Daoy (cell line): ENCODE results near the gene ZNF266. TPM values are rescaled to one million over a fixed set of nuclear protein-coding genes. Genes with fewer than 3 reads are reported as not detected.

Experiments used
- total RNA-seq: library from RNA; depleted of rRNA; stranded (reverse); fragments of >200 nt; shearing (Covaris generic); gene quantifications from 2 replicates; pipeline ENCODE4 v1.2.3, GENCODE V29; 2014; rRNA removed

ZNF266 gene
- total RNA-seq, 1 experiment from 2014 or later = 10.5 TPM

Other genes with a start within 250 kb of the ZNF266 start
- gene OR7D4, start 216.0 kb downstream of the ZNF266 start, total RNA-seq = not detected in 2 replicates
- not detected in 2 replicates for gene OR7E24, start 184.6 kb downstream of the ZNF266 start, total RNA-seq
- gene ZNF699, start 125.7 kb downstream of the ZNF266 start, total RNA-seq = 6.9 and 14.7 TPM in 2 replicates
- gene ZNF559, start 111.4 kb downstream of the ZNF266 start, total RNA-seq = 13.5 and 15.4 TPM in 2 replicates
- 0.09 and 0.69 TPM in 2 replicates for gene ZNF177, start 72.6 kb downstream of the ZNF266 start, total RNA-seq
- 4.6 and 5.5 TPM in 2 replicates for gene ZNF560, start 63.0 kb upstream of the ZNF266 start, total RNA-seq
- 8.7 and 9.8 TPM in 2 replicates for gene ZNF426, start 103.1 kb upstream of the ZNF266 start, total RNA-seq
- gene ZNF121, start 148.9 kb upstream of the ZNF266 start, total RNA-seq = 33.5 and 35.8 TPM in 2 replicates
- 14.3 and 16.5 TPM in 2 replicates for gene ZNF561, start 185.7 kb upstream of the ZNF266 start, total RNA-seq
- gene ZNF562, start 239.5 kb upstream of the ZNF266 start, total RNA-seq = 29.9 and 30.1 TPM in 2 replicates